GM18951 (cell line): ENCODE results near the gene SMIM21.

Source experiments
- POLR2A ChIP-seq: IDR thresholded peaks from 4 replicates; pipeline ENCODE4 v1.6.1; 2011; ENCODE audit warnings: mild to moderate bottlenecking; ENCODE audit not compliant: insufficient read length, insufficient read depth; ENCODE audit errors: extremely low read depth
- in situ Hi-C: fragments of 300-500 bp; cut with MboI; formaldehyde crosslinking; loops from one replicate; pipeline ENCODE4 v1.12.0; 2022; ENCODE audit warnings: low sequenced_read_pairs, mixed read lengths, inconsistent platforms; ENCODE audit not compliant: unreplicated experiment

Gene SMIM21

GRCh38 chr18:75427603-75428002 lies at the start of gene SMIM21:
Gene SMIM21, minus strand, starts transcription at chr18:75427703. Its CDS starts 140 bp downstream, at chr18:75427563.
- in situ Hi-C loops = no loop called here
- TF ChIP-seq POLR2A = no peak

- in situ Hi-C loops = loop anchor here (25.0 kb wide), 1 partner anchor 813 kb away; no protein-coding TSS in a partner anchor
- no peak for TF ChIP-seq POLR2A
Measured at GRCh38 chr18:75475228-75475627, 47.7 kb upstream of the SMIM21 start.

- no peak for TF ChIP-seq POLR2A
- in situ Hi-C loops = loop anchor here (25.0 kb wide), 1 partner anchor 312 kb away; no protein-coding TSS in a partner anchor
Measured at GRCh38 chr18:75474332-75474731, 46.8 kb upstream of the SMIM21 start.

GRCh38 chr18:75473316-75473715 lies 45.8 kb upstream of the SMIM21 start:
- in situ Hi-C loops = loop anchor here (25.0 kb wide), 1 partner anchor 311 kb away; no protein-coding TSS in a partner anchor

GRCh38 chr18:75472906-75473305 lies 45.4 kb upstream of the SMIM21 start:
- in situ Hi-C loops = loop anchor here (25.0 kb wide), 1 partner anchor 311 kb away; no protein-coding TSS in a partner anchor
- no peak for TF ChIP-seq POLR2A

More at GRCh38 chr18:75473316-75473715, 45.8 kb upstream of the SMIM21 start:
- no peak for TF ChIP-seq POLR2A

- TF ChIP-seq POLR2A = no peak
- in situ Hi-C loops = loop anchor here (25.0 kb wide), 1 partner anchor 310 kb away; no protein-coding TSS in a partner anchor
Measured at GRCh38 chr18:75472396-75472795, 44.9 kb upstream of the SMIM21 start.

GRCh38 chr18:75471850-75472249 lies 44.3 kb upstream of the SMIM21 start:
- in situ Hi-C loops = loop anchor here (25.0 kb wide), 1 partner anchor 310 kb away; no protein-coding TSS in a partner anchor
- TF ChIP-seq POLR2A = no peak

GRCh38 chr18:75467851-75468250 lies 40.3 kb upstream of the SMIM21 start:
- TF ChIP-seq POLR2A = no peak
- in situ Hi-C loops = loop anchor here (25.0 kb wide), 1 partner anchor 306 kb away; no protein-coding TSS in a partner anchor

GRCh38 chr18:75467281-75467795 lies 39.8 kb upstream of the SMIM21 start:
- in situ Hi-C loops = loop anchor here (25.0 kb wide), 1 partner anchor 305 kb away; no protein-coding TSS in a partner anchor
- TF ChIP-seq POLR2A = no peak

GRCh38 chr18:75464356-75464755 lies 36.9 kb upstream of the SMIM21 start:
- in situ Hi-C loops = loop anchor here (25.0 kb wide), 1 partner anchor 302 kb away; no protein-coding TSS in a partner anchor

GRCh38 chr18:75462178-75462832 lies 34.8 kb upstream of the SMIM21 start:
- in situ Hi-C loops = loop anchor here (25.0 kb wide), 1 partner anchor 300 kb away; no protein-coding TSS in a partner anchor
- TF ChIP-seq POLR2A = no peak

More at GRCh38 chr18:75464356-75464755, 36.9 kb upstream of the SMIM21 start:
- no peak for TF ChIP-seq POLR2A

- TF ChIP-seq POLR2A = no peak
- in situ Hi-C loops = loop anchor here (25.0 kb wide), 1 partner anchor 294 kb away; no protein-coding TSS in a partner anchor
Measured at GRCh38 chr18:75456199-75456631, 28.7 kb upstream of the SMIM21 start.
